Adrenal gland (tissue), 5 donors: ENCODE measurements around the gene ANKRD40CL.

Source experiments
- CTCF ChIP-seq, 6 experiments: fragments of 450-650 bp in 4 of 6; fragments of 200-600 bp in 2 of 6; sonication (generic) in 1 of 6; IDR thresholded peaks; 1 replicate in 5 of 6; 2 replicates in 1 of 6; pipeline versions ENCODE4 v1.5.1 to v1.8.0; 2016 to 2021; ENCODE audit warnings: antibody characterized with exemption in 6 of 6, mild to moderate bottlenecking in 2 of 6, moderate library complexity in 1 of 6
- POLR2A ChIP-seq, 2 donors: fragments of 450-650 bp; IDR thresholded peaks; one replicate each; pipeline ENCODE4 v1.6.1; 2017; ENCODE audit warnings: antibody characterized with exemption in 2 of 2, mild to moderate bottlenecking in 2 of 2, moderate library complexity in 1 of 2
- donor health status: DM: no; HTN: no; CAD: no.

- TF ChIP-seq POLR2A (IDR thresholded peaks at IDR 0.05) (no peak), CTCF (IDR thresholded peaks at IDR 0.05) (no peak)
These were observed 1.0 kb upstream of the ANKRD40CL start for GRCh38 chr17:50768346-50768761.
